ENCODE results near the gene TIFAB.

TIFAB gene

GRCh38 chr5:135487839-135488514, 35.8 kb upstream of the TIFAB start:
- H4K12ac ChIP-seq (ENCODE audit: low read depth, low read length): no peak overlapping the region
- H3K4me1 ChIP-seq (ENCODE audit: control insufficient read depth in 1 of 2, insufficient read depth in 2 of 2, low read length in 2 of 2): peaks cover 9 to 22% of the 10 kb centered on the region in 2 experiments
- H3K18ac ChIP-seq (ENCODE audit: low read length): no peak overlapping the region
- H2BK12ac ChIP-seq (ENCODE audit: low read length): no peak overlapping the region
- WGBS (ENCODE audit: extremely low coverage, insufficient coverage, insufficient read length): no CpG with 5 or more reads among the region's 11 CpGs
- H3K36me3 ChIP-seq (ENCODE audit: control insufficient read depth in 1 of 2, insufficient read depth in 2 of 2, low read length in 2 of 2): no peaks in the 10 kb centered on the region
- no peak overlapping the region for H4K91ac ChIP-seq (ENCODE audit: low read depth, low read length)
- H3K27ac ChIP-seq (ENCODE audit: low read depth, low read length): no peak overlapping the region
- no peak overlapping the region for H2BK120ac ChIP-seq (ENCODE audit: insufficient read depth, low read length, poor library complexity)
- no peak overlapping the region for H2AK5ac ChIP-seq (ENCODE audit: low read length)
- H3K23ac ChIP-seq (ENCODE audit: low read length): no peak overlapping the region
- H3K9me3 ChIP-seq (ENCODE audit: insufficient read depth, low read depth, low read length): peaks cover 5% of the 10 kb centered on the region
- no peak overlapping the region for H3K4ac ChIP-seq (ENCODE audit: low read depth, low read length)
- no peak overlapping the region for H2AFZ ChIP-seq (ENCODE audit: insufficient read depth, low read length, poor library complexity)
- no peak overlapping the region for H3K4me3 ChIP-seq (ENCODE audit: low read depth, low read length)
- no peak overlapping the region for H3K4me2 ChIP-seq (ENCODE audit: low read length)
- no peak overlapping the region for H3K9ac ChIP-seq (ENCODE audit: low read length)
- DNase-seq: no peak
- no peaks in the 10 kb centered on the region for H3K79me2 ChIP-seq (ENCODE audit: control insufficient read depth, insufficient read depth, low read length, poor library complexity)
- H3K79me1 ChIP-seq (ENCODE audit: low read length): no peaks in the 10 kb centered on the region
- no peak overlapping the region for H3K14ac ChIP-seq (ENCODE audit: low read length)
- H2BK5ac ChIP-seq (ENCODE audit: low read depth, low read length, poor library complexity): no peak overlapping the region
- H4K8ac ChIP-seq (ENCODE audit: low read depth, low read length): no peak overlapping the region
- H3K27me3 ChIP-seq (ENCODE audit: insufficient read depth, low read length): peaks cover 71% of the 10 kb centered on the region

- Histone ChIP-seq H3K36me3 (ENCODE audit: control insufficient read depth in 1 of 2, insufficient read depth in 2 of 2, low read length in 2 of 2) (no peaks in the 10 kb centered on the region), H2AFZ (ENCODE audit: insufficient read depth, low read length, poor library complexity) (no peak overlapping the region), H4K91ac (ENCODE audit: low read depth, low read length) (no peak overlapping the region), H3K4me3 (ENCODE audit: low read depth, low read length) (no peak overlapping the region), H3K27ac (ENCODE audit: low read depth, low read length) (no peak overlapping the region), H2AK5ac (ENCODE audit: low read length) (no peak overlapping the region), H3K9ac (ENCODE audit: low read length) (no peak overlapping the region), H3K9me3 (ENCODE audit: insufficient read depth, low read depth, low read length) (peaks cover 5% of the 10 kb centered on the region), H3K4ac (ENCODE audit: low read depth, low read length) (no peak overlapping the region), H3K18ac (ENCODE audit: low read length) (no peak overlapping the region), H4K12ac (ENCODE audit: low read depth, low read length) (no peak overlapping the region), H3K27me3 (ENCODE audit: insufficient read depth, low read length) (peaks cover 63% of the 10 kb centered on the region), H2BK12ac (ENCODE audit: low read length) (no peak overlapping the region), H3K4me2 (ENCODE audit: low read length) (no peak overlapping the region), H3K4me1 (ENCODE audit: control insufficient read depth in 1 of 2, insufficient read depth in 2 of 2, low read length in 2 of 2) (peaks cover 9 to 22% of the 10 kb centered on the region in 2 experiments), H2BK5ac (ENCODE audit: low read depth, low read length, poor library complexity) (no peak overlapping the region), H3K23ac (ENCODE audit: low read length) (no peak overlapping the region), H2BK120ac (ENCODE audit: insufficient read depth, low read length, poor library complexity) (no peak overlapping the region), H4K8ac (ENCODE audit: low read depth, low read length) (no peak overlapping the region), H3K79me2 (ENCODE audit: control insufficient read depth, insufficient read depth, low read length, poor library complexity) (no peaks in the 10 kb centered on the region), H3K14ac (ENCODE audit: low read length) (no peak overlapping the region), H3K79me1 (ENCODE audit: low read length) (no peaks in the 10 kb centered on the region)
- no peak for DNase-seq
- WGBS (ENCODE audit: extremely low coverage, insufficient coverage, insufficient read length): no CpG with 5 or more reads among the region's 1 CpG
Observed at GRCh38 chr5:135487037-135487395, 34.9 kb upstream of the TIFAB start.

- Histone ChIP-seq H2BK12ac (ENCODE audit: low read length) (no peak overlapping the region), H2AK5ac (ENCODE audit: low read length) (no peak overlapping the region), H3K79me2 (ENCODE audit: control insufficient read depth, insufficient read depth, low read length, poor library complexity) (no peaks in the 10 kb centered on the region), H3K4me2 (ENCODE audit: low read length) (no peak overlapping the region), H2BK120ac (ENCODE audit: insufficient read depth, low read length, poor library complexity) (no peak overlapping the region), H3K4me1 (ENCODE audit: control insufficient read depth in 1 of 2, insufficient read depth in 2 of 2, low read length in 2 of 2) (peaks cover 9 to 20% of the 10 kb centered on the region in 2 experiments), H4K12ac (ENCODE audit: low read depth, low read length) (no peak overlapping the region), H3K9ac (ENCODE audit: low read length) (no peak overlapping the region), H3K9me3 (ENCODE audit: insufficient read depth, low read depth, low read length) (peaks cover 8% of the 10 kb centered on the region), H3K14ac (ENCODE audit: low read length) (no peak overlapping the region), H3K23ac (ENCODE audit: low read length) (no peak overlapping the region), H3K36me3 (ENCODE audit: control insufficient read depth in 1 of 2, insufficient read depth in 2 of 2, low read length in 2 of 2) (no peaks in the 10 kb centered on the region), H4K91ac (ENCODE audit: low read depth, low read length) (no peak overlapping the region), H3K4ac (ENCODE audit: low read depth, low read length) (no peak overlapping the region), H2BK5ac (ENCODE audit: low read depth, low read length, poor library complexity) (no peak overlapping the region), H3K18ac (ENCODE audit: low read length) (no peak overlapping the region), H3K79me1 (ENCODE audit: low read length) (no peaks in the 10 kb centered on the region), H4K8ac (ENCODE audit: low read depth, low read length) (no peak overlapping the region), H3K27me3 (ENCODE audit: insufficient read depth, low read length) (peaks cover 59% of the 10 kb centered on the region), H3K4me3 (ENCODE audit: low read depth, low read length) (no peak overlapping the region), H3K27ac (ENCODE audit: low read depth, low read length) (no peak overlapping the region), H2AFZ (ENCODE audit: insufficient read depth, low read length, poor library complexity) (no peak overlapping the region)
- WGBS (ENCODE audit: extremely low coverage, insufficient coverage, insufficient read length): no CpG with 5 or more reads among the region's 13 CpGs
- no peak for DNase-seq
Observed at GRCh38 chr5:135486131-135487036, 34.2 kb upstream of the TIFAB start.

GRCh38 chr5:135484674-135485086, 32.5 kb upstream of the TIFAB start:
- no CpG with 5 or more reads among the region's 5 CpGs for WGBS (ENCODE audit: extremely low coverage, insufficient coverage, insufficient read length)
- Histone ChIP-seq H3K14ac (ENCODE audit: low read length) (no peak overlapping the region), H3K79me2 (ENCODE audit: control insufficient read depth, insufficient read depth, low read length, poor library complexity) (no peaks in the 10 kb centered on the region), H4K8ac (ENCODE audit: low read depth, low read length) (no peak overlapping the region), H3K18ac (ENCODE audit: low read length) (no peak overlapping the region), H4K91ac (ENCODE audit: low read depth, low read length) (no peak overlapping the region), H3K36me3 (ENCODE audit: control insufficient read depth in 1 of 2, insufficient read depth in 2 of 2, low read length in 2 of 2) (no peaks in the 10 kb centered on the region), H3K4me1 (ENCODE audit: control insufficient read depth in 1 of 2, insufficient read depth in 2 of 2, low read length in 2 of 2) (peaks cover 3 to 8% of the 10 kb centered on the region in 2 experiments), H3K4ac (ENCODE audit: low read depth, low read length) (no peak overlapping the region), H3K27me3 (ENCODE audit: insufficient read depth, low read length) (peaks cover 43% of the 10 kb centered on the region), H2AFZ (ENCODE audit: insufficient read depth, low read length, poor library complexity) (no peak overlapping the region), H2BK12ac (ENCODE audit: low read length) (no peak overlapping the region), H3K79me1 (ENCODE audit: low read length) (no peaks in the 10 kb centered on the region), H2AK5ac (ENCODE audit: low read length) (no peak overlapping the region), H2BK5ac (ENCODE audit: low read depth, low read length, poor library complexity) (no peak overlapping the region), H2BK120ac (ENCODE audit: insufficient read depth, low read length, poor library complexity) (no peak overlapping the region), H3K9me3 (ENCODE audit: insufficient read depth, low read depth, low read length) (peaks cover 6% of the 10 kb centered on the region), H3K9ac (ENCODE audit: low read length) (no peak overlapping the region), H3K23ac (ENCODE audit: low read length) (no peak overlapping the region), H3K4me2 (ENCODE audit: low read length) (no peak overlapping the region), H3K4me3 (ENCODE audit: low read depth, low read length) (no peak overlapping the region), H4K12ac (ENCODE audit: low read depth, low read length) (no peak overlapping the region), H3K27ac (ENCODE audit: low read depth, low read length) (no peak overlapping the region)
- DNase-seq: no peak
